Epithelial cell of esophagus (primary cell): ENCODE results near the gene MDGA2.

Source experiments
- DNase-seq: peaks from one replicate; pipeline ENCODE4 v3.0.0; 2010; ENCODE audit warnings: low read depth
- H3K4me3 ChIP-seq: 2 replicates; pipeline ENCODE4 v1.5.1; 2011; ENCODE audit warnings: mild to moderate bottlenecking, low read length, control low read depth
- CTCF ChIP-seq: IDR thresholded peaks from 2 replicates; pipeline ENCODE4 v1.5.1; 2011; ENCODE audit warnings: low read depth, mild to moderate bottlenecking, low read length, control low read depth, inconsistent platforms; ENCODE audit not compliant: insufficient read depth; ENCODE audit errors: missing control alignments

MDGA2 gene

DNA sequence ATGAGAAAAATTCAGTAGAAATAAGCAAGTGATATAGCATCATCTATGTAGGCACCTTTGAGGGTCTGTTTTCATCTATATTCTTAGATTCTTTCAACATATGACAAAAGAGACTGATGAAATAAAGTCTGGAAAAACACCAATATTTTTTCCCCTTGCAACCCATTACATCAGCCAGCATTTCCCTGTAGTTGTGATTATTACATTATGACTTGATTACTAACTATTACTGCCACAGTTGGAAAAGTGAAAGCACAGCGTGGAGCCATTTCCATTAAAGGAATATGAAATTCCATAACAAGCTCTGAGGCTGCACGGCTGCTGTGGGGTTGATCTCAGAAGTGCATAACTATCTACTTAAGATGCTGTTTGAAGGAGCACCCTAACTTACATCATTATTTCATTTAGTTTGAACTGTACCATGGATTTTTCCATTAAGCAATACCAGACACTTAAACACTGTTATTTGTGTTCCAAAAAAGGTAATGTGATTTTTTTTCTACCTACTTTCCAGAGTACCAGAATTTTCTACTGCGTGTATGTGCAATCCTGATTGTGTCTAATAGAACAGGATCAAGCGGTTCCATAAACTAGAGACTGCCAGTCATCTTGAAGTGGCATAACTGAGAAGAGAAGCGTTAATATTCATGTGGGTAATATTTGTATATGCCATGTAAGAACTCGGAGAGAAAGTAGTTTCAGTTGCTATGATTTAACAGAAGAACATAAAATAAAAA lies 405.5 kb downstream of the MDGA2 start:
- no peak for TF ChIP-seq CTCF
- DNase-seq = no peak

GRCh38 chr14:47264842-47265241 lies 410.6 kb downstream of the MDGA2 start:
- TF ChIP-seq CTCF = no peak
- no peak for DNase-seq
- no peak overlapping the region for H3K4me3 ChIP-seq

More for the DNA sequence above, 405.5 kb downstream of the MDGA2 start:
- H3K4me3 ChIP-seq = no peak overlapping the region

DNA sequence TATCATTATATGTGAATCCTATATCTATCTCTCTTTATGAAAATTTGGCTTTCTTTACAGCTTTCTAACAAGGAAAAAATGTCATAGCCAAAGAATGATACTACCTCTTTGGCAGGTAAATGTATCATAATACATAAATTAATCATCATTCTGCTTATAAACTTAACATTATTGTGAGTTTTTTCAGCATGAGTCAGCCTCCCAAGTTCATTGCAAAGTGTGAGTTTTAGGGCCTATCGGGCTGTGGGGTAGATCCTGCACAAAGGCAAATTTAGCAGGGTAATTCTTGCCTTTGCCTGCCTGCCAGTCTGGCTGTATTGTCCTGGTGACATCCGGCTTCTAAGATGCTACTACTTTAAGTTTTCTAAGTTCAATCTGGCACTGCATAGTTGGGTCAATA lies 412.6 kb downstream of the MDGA2 start:
- H3K4me3 ChIP-seq = no peak overlapping the region
- peak; percentile 55 for DNase-seq
- no peak for TF ChIP-seq CTCF

DNA sequence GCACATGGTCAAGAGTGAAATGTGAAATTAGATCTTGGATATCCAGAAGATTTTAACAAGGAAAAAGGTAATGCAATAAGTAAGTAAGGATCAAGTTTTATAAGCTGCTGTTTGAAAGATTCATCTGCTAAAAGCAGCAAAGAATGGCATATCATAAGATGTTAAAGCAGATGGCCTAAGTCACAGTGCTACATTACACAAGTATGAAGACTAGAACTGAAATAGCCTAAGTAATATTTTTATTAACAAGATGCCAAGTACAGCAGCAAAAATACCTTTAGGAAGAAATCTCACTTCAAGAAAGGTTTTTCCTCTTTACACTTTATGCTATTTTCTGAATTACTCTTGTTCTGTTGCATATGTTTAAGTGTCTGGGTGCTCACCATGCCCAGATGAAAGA lies 414.1 kb downstream of the MDGA2 start:
- DNase-seq = no peak
- no peak overlapping the region for H3K4me3 ChIP-seq
- no peak for TF ChIP-seq CTCF

DNA sequence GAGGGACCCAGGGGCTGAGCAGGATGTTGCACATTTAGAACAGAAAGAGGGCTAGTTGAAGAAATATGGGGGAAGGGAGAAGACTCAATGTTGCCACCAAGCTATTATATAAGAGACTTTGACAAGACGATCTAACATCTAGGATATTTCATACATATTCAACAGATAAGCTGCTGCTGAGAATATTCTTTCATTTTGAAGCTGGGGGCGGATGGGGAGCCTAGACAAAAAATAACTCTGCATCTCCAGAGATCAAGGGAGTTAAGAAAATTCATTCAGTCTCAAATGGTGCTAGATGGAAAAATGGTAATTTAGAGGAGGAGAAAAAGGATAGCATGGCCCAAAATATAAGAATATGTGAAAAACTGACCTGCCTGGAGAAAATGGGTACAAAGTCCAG lies 415.6 kb downstream of the MDGA2 start:
- no peak for DNase-seq
- H3K4me3 ChIP-seq = no peak overlapping the region
- no peak for TF ChIP-seq CTCF

DNA sequence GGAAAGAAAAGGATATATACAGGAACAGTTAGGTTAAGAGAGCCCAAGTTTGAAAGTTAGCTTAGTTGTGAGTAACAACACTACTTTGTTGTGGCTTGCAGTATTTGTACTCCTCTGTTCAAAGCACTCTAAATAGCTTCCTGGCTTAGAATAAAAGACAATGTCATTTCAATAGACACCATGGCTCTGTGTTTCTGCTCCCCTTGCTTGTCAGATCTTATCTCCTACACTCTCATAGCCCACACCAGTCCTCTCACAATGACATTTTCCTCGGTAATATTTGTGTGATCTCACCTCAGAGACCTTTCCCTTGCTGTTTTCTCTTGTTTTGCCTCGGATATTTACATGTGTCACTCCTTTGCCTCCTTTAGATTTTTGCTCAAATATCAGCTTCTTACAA lies 418.4 kb downstream of the MDGA2 start:
- no peak overlapping the region for H3K4me3 ChIP-seq
- TF ChIP-seq CTCF = no peak
- no peak for DNase-seq

GRCh38 chr14:47252802-47253201 lies 422.6 kb downstream of the MDGA2 start:
- no peak overlapping the region for H3K4me3 ChIP-seq
- no peak for TF ChIP-seq CTCF
- DNase-seq = no peak
